ENCODE measurements around the gene ELFN1.
"Not testable (repeated sequence)": the region's sequence is repeated elsewhere in the genome, so short reads cannot be mapped to it uniquely, and the experiment has no call there.

Gene ELFN1

DNA sequence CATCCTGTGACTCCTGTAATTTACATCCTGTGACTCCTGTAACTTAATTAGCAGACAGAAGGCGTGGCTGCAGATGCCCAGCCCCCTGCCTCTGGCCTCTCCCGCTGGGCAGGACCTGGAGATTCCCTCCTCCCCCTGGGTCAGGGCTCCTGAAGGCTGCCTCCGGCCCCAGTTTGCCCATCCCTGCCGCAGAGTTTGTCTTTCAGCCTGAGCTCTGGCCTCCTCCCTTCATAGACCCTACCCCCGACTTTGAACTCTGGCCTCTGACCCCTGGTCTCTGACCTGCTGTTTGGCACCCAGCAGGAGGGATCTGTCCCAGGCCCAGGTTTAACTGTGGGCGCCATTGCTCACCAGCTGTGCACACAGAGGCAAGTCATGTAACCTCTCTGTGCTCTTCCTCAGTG lies 45.6 kb downstream of the ELFN1 start:
- DNase-seq (ENCODE audit: low read depth), result no peak
- no peak overlapping the region for H3K4me3 ChIP-seq (ENCODE audit: low read depth, low read length)
- TF ChIP-seq, protein P1, sequence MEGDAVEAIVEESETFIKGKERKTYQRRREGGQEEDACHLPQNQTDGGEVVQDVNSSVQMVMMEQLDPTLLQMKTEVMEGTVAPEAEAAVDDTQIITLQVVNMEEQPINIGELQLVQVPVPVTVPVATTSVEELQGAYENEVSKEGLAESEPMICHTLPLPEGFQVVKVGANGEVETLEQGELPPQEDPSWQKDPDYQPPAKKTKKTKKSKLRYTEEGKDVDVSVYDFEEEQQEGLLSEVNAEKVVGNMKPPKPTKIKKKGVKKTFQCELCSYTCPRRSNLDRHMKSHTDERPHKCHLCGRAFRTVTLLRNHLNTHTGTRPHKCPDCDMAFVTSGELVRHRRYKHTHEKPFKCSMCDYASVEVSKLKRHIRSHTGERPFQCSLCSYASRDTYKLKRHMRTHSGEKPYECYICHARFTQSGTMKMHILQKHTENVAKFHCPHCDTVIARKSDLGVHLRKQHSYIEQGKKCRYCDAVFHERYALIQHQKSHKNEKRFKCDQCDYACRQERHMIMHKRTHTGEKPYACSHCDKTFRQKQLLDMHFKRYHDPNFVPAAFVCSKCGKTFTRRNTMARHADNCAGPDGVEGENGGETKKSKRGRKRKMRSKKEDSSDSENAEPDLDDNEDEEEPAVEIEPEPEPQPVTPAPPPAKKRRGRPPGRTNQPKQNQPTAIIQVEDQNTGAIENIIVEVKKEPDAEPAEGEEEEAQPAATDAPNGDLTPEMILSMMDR (IDR thresholded peaks at IDR 0.05; ENCODE audit: control insufficient read depth, extremely low read depth, insufficient read depth), result no peak

DNA sequence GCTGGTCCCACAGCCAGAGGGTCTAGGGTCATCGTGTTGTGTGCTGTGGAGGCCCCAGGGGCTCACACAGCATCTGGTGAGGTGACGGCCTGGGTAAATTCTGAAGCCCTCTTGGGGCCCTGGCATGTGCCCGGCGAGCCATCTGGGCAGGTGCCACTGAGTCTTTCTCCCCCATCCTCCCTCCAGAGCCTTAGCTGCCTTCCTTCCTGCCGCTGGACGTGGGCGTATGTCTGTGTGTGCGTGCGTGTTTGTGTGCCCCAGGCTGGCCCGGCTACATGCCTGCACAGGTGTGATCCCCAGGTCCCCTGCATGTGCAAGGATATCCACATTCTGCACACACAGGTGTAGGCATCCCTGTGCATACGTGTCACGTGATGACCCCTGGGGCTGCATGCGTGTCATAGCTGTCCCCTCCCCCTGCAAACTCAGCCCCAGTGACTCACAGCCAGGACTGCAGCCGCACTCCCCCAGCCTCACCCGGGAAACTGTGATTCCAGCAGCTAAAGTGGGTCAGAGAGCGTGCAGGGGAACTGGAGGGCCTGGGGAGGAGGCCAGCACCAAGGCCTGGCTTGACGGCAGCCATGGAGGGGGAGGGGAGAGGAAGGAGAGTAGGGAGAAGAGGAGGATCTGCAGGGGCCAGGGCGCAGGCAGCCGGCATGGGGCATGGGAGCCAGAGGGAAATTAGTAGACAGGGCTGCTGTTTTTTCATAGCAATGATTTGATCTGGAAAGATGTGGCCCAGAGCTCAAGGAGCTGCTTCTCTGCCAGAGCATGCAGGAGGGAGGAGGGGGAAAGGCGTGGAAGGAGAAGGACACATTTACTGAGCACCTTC lies 46.4 kb downstream of the ELFN1 start:
- H3K4me3 ChIP-seq (ENCODE audit: low read depth, low read length), result no peak overlapping the region
- TF ChIP-seq, protein P1 (IDR thresholded peaks at IDR 0.05; ENCODE audit: control insufficient read depth, extremely low read depth, insufficient read depth), result no peak
- no peak for DNase-seq (ENCODE audit: low read depth)

DNA sequence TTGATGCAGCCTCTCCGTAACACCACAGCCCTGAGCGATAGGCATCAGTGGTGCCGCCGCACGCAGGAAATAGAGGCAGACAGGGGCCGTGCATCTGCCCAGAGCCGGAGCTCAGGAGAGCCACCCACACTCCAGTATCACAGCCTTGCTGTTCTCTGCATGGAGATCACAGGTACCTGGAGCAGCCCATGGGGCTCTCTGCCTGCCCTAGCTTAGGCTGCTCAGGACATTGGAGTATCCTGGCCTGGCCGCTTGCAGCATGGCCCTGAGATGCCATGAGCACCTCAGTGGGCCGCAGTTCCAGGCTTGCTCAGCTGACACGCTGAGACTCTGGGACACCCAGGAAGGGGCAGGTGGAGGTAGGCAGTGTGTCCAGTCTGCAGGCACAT lies 47.0 kb downstream of the ELFN1 start:
- DNase-seq (ENCODE audit: low read depth), result no peak
- H3K4me3 ChIP-seq (ENCODE audit: low read depth, low read length), result no peak overlapping the region
- TF ChIP-seq, protein P1 (IDR thresholded peaks at IDR 0.05; ENCODE audit: control insufficient read depth, extremely low read depth, insufficient read depth), result no peak

DNA sequence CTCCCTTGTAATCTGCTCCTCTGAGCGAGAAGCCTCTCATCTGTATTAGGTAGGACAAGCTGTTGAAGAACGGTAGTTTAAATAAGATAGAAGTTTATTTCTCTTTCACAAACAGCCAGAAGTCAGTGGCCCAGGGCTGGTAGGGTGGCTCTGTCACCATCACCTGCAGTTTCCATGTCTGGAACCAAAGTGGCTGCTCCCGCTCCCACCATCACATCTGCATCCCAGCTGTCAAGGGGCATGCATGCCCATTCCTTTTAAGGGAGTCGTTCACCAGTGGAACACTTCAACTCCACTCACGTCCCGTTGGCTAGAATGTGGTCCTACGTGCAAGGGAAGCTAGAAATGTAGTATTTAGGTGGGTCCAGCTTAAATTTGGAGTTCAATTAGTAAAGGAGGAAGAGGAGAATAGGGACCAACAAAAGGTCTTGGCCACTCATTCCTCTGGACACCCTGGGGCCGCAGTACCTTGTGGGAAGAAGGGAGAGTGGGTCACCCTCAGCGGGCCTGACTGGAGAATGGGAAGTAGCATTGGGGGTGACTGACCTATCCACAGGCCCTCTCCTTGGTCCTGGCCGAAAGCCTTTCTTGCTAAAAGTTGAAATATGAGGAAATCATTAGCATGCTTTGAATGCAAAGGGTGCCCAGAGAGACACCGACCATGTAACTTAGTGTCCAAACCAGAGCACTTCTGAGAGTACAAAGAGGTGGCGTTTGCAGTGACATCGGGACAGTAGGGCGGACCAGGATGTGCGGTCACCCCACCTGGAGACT lies 48.0 kb downstream of the ELFN1 start:
- no peak for DNase-seq (ENCODE audit: low read depth)
- H3K4me3 ChIP-seq (ENCODE audit: low read depth, low read length), result no peak overlapping the region
- TF ChIP-seq, protein P1 (IDR thresholded peaks at IDR 0.05; ENCODE audit: control insufficient read depth, extremely low read depth, insufficient read depth), result no peak

DNA sequence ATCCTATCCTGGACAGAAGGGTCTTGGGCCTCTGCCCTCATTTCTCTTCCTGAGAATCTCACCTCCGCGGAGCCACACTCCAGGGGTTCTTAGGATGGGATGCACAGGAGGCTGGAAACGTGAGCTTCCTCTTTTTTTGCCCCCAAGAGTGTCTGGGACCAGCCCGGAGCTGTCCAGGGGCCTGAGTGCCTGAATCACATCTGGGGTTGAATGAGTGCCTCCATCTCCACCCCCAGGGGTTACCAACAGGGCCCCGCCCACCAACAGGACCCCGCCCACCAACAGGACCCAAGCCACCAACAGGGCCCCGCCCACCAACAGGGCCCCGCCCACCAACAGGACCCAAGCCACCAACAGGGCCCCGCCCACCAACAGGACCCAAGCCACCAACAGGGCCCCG lies 48.8 kb downstream of the ELFN1 start:
- not testable (repeated sequence) for DNase-seq (ENCODE audit: low read depth); H3K4me3 ChIP-seq (ENCODE audit: low read depth, low read length)

DNA sequence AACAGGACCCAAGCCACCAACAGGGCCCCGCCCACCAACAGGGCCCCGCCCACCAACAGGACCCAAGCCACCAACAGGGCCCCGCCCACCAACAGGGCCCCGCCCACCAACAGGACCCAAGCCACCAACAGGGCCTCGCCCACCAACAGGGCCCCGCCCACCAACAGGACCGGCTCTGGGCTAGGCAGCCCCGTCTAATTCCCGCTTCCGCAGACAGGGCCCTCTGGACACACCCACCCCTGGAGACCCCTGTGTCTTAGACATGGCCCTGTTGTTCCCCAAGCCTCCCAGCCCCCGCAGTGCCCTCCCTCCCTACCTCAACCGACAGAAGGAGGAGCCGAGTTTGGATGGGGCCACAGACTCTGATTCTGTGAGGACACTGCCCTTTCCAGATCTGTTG lies 49.2 kb downstream of the ELFN1 start:
- not testable (repeated sequence) for H3K4me3 ChIP-seq (ENCODE audit: low read depth, low read length); DNase-seq (ENCODE audit: low read depth)

DNA sequence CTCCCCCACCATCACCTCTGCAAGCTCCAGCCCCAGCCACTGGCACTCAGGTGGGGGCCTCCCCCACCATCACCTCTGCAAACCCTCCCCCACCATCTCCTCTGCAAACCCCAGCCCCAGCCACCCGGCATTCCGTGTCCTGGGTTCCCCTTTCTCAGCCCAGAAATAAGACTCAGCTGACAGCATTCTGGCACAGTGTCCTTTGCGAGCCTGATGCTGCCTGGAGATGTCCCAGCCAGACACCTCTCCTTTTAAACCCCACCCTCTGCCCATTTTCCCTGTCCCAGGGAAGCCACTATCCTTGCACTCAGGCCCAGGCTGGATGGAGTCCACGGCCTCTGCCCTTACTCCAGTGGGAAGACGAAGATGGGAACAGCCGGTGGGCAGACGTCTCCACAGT lies 49.8 kb downstream of the ELFN1 start:
- no peak for DNase-seq (ENCODE audit: low read depth)
- H3K4me3 ChIP-seq (ENCODE audit: low read depth, low read length), result no peak overlapping the region
- TF ChIP-seq, protein P1 (IDR thresholded peaks at IDR 0.05; ENCODE audit: control insufficient read depth, extremely low read depth, insufficient read depth), result no peak

DNA sequence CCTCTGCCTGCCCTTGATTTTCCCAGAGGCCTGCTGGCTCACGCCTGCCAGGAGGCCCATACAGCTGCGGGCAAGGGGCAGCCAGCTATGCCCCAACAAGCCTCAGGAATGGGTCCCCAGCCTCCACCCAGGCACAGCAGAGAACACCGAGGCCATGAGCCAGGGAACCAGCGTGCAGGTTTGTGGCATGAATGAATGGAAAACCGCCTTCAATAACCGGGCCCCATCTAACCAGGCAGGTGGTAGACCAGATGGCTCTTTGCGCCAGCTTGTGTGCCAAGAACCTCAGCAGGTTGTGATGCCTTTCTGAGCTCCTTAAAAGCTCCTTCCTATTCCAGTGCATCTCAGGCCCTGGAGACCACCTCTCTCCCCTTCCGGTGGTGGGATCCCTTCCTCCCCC lies 50.2 kb downstream of the ELFN1 start:
- H3K4me3 ChIP-seq (ENCODE audit: low read depth, low read length), result no peak overlapping the region
- TF ChIP-seq, protein P1 (IDR thresholded peaks at IDR 0.05; ENCODE audit: control insufficient read depth, extremely low read depth, insufficient read depth), result no peak
- no peak for DNase-seq (ENCODE audit: low read depth)
